GM12873 (cell line): ENCODE results near the gene CRYAB.

Source experiments
- CTCF ChIP-seq: IDR thresholded peaks from 2 replicates; pipeline ENCODE4 v1.5.1; 2012; ENCODE audit warnings: low read depth, mild to moderate bottlenecking, moderate library complexity, low read length, control low read depth; ENCODE audit not compliant: insufficient read depth; ENCODE audit errors: missing control alignments

The CRYAB gene

DNA sequence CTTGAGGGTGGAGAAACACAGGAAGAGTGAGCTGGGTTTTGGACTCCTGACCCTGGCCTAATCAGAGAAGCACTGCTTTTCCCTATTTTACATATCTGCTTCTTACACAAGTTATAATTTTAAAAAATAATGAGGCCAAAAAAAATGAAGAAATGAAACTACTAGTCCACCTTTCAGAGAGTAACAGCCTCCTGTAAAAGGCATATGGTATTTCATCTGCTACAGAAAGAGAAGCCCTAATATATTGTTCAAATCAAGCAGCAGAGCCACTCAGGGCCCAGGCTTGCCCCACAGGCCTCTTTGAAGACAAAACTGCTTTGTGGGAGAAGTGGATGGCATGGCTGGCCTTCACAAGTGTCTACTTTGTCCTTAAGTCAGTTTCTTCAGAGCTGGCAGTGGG, 35.6 kb upstream of the CRYAB start:
- no peak for TF ChIP-seq CTCF

DNA sequence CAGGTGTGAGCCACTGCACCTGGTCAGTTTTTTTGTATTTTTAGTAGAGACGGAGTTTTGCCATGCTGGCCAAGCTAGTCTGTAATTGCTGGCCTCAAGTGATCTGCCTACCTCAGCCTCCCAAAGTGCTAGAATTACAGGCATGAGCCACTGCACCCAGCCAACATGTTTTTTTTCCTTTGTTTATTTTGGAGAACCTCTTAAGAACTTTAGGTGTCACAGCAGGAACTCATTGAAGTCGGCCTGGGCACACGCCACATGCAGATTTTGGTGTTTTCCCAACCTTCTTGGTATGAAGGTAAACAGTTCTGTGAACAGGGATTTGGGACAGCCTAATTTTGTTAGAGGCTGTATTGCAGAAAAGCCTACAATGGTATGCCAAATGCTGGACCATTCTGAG, 34.9 kb upstream of the CRYAB start:
- no peak for TF ChIP-seq CTCF

DNA sequence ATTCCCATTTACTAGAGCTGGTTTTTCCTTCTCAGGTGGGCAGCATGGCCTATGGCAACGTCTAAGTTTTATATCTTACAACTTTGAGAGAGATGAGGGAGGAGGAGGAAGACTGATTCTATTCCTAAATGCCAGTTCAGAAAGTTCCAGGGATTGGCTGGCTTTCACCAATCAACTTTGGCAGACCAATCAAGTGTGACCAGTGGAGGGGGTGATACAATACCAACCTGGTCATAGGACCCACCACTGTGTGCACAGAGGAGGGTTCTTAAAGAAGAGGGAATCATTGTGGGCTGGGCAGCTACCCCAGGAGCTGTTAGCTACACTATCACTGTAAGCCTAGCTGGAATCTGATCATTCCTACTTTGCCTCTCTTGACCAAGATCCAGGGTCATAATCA, 33.6 kb upstream of the CRYAB start:
- no peak for TF ChIP-seq CTCF

- TF ChIP-seq CTCF, result no peak
These were observed 33.1 kb upstream of the CRYAB start for GRCh38 chr11:111944651-111945051.

- TF ChIP-seq CTCF, result no peak
These were observed 32.6 kb upstream of the CRYAB start for GRCh38 chr11:111944139-111944538.

- TF ChIP-seq CTCF, result no peak
These were observed 31.3 kb upstream of the CRYAB start for GRCh38 chr11:111942829-111943228.

DNA sequence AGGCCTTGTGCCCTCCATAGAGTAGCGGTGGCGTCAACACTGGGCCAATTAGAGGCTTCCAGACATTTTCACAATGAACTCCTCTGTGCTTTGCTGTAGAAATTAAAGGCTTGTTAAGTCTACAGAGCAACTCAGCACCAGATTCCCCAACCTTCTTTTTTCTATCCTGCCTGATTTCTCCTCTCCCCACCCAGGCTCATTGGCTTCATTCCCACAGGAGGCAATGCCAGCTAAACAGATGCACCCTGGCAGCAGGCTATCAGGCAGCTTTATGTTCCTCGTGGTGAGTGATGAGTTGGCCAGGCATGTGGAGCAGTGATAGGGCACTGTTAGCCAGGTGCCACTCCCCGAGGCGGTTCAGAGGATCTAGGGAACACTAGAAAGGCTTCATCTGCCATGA, 30.4 kb upstream of the CRYAB start:
- no peak for TF ChIP-seq CTCF
